Stomach (tissue), 4 donors: ENCODE data around the gene PNLIPRP3.

ENCODE experiments used
- POLR2A ChIP-seq, 4 donors: fragments of 450-650 bp; IDR thresholded peaks; one replicate each; pipeline ENCODE4 v1.6.1; 2016; ENCODE audit warnings: antibody characterized with exemption in 4 of 4, control low read depth in 2 of 4, mild to moderate bottlenecking in 1 of 4, moderate library complexity in 1 of 4
- POLR2AphosphoS5 ChIP-seq, 3 donors: sonication (generic); formaldehyde crosslinking; IDR thresholded peaks; one replicate each; pipeline ENCODE4 v1.6.1; 2016; ENCODE audit warnings: antibody characterized with exemption in 3 of 3
- TF ChIP-seq, protein P1 (sequence below), 7 experiments: fragments of 450-650 bp in 4 of 7; fragments of 200-600 bp in 3 of 7; sonication (generic) in 3 of 7; IDR thresholded peaks; one replicate each; pipeline ENCODE4 v1.5.1; 2016 to 2019; ENCODE audit warnings: antibody characterized with exemption in 7 of 7, control low read depth in 2 of 7, mild to moderate bottlenecking in 1 of 7

DNA sequence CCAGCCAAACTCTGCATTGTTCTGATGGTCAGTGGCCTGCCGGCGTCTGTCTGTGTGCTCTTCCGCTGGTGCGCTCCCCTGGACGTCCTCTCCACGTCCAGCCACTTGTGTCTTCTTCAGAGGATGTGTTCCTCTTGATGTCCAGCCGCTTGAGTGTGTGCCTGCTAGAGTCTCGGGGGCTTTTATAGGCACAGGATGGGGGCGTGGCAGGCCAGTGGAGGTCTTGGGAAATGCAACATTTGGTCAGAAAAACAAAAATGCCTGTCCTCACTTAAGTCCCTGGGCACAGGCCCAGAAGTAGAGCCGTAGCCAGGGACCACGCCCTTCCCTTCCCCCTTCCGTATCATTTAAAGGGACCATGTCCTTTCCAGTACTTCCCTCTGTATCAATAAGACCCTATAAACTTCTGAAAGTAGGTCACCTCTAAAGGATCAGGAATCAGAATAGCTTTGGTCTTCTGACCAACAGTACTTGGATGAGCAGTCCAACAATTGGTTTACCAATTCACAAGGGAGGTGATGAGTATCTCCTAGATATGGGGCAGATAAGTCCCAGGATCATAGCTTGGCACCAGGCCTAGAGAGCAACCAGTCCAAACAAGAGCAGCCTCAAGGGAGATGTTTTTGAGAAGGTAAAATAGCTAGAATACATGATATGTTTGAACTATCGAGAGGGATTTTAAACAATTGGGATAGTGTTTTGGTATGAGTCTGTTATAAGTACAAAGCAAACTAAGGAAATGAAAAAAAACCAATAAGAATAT lies 32.2 kb upstream of the PNLIPRP3 start:
- TF ChIP-seq POLR2A (IDR thresholded peaks at IDR 0.05) (no peak), POLR2AphosphoS5 (IDR thresholded peaks at IDR 0.05) (no peak)
- TF ChIP-seq, protein P1, sequence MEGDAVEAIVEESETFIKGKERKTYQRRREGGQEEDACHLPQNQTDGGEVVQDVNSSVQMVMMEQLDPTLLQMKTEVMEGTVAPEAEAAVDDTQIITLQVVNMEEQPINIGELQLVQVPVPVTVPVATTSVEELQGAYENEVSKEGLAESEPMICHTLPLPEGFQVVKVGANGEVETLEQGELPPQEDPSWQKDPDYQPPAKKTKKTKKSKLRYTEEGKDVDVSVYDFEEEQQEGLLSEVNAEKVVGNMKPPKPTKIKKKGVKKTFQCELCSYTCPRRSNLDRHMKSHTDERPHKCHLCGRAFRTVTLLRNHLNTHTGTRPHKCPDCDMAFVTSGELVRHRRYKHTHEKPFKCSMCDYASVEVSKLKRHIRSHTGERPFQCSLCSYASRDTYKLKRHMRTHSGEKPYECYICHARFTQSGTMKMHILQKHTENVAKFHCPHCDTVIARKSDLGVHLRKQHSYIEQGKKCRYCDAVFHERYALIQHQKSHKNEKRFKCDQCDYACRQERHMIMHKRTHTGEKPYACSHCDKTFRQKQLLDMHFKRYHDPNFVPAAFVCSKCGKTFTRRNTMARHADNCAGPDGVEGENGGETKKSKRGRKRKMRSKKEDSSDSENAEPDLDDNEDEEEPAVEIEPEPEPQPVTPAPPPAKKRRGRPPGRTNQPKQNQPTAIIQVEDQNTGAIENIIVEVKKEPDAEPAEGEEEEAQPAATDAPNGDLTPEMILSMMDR (IDR thresholded peaks at IDR 0.05) = no peak
